Peyer's patch (tissue), 4 donors: ENCODE data around the gene CDX2. TPM values are rescaled to one million over a fixed set of nuclear protein-coding genes. Genes with fewer than 3 reads are reported as not detected.

Source experiments
- DNase-seq, 3 donors: peaks; one replicate each; pipeline ENCODE4 v3.0.0-alpha.2; 2017 to 2019
- H3K27ac ChIP-seq, 4 donors: fragments of 200-600 bp; sonication (generic); one replicate each; pipeline ENCODE4 v1.5.1; 2016 to 2019
- H3K27me3 ChIP-seq, 2 donors: fragments of 200-600 bp; sonication (generic); one replicate each; pipeline ENCODE4 v1.5.1; 2019
- H3K36me3 ChIP-seq, 3 donors: fragments of 200-600 bp; sonication (generic); one replicate each; pipeline ENCODE4 v1.5.1; 2016 to 2019
- H3K4me1 ChIP-seq, 4 donors: fragments of 200-600 bp; sonication (generic); one replicate each; pipeline ENCODE4 v1.5.1; 2016 to 2019
- H3K4me3 ChIP-seq, 4 donors: fragments of 200-600 bp; sonication (generic); 1 replicate in 3 of 4; 2 replicates in 1 of 4; pipeline ENCODE4 v1.5.1; 2016 to 2019; ENCODE audit warnings: mild to moderate bottlenecking in 1 of 4
- H3K9me3 ChIP-seq, 4 donors: fragments of 200-600 bp; sonication (generic); one replicate each; pipeline ENCODE4 v1.5.1; 2016 to 2019; ENCODE audit warnings: mild to moderate bottlenecking in 1 of 4
- CTCF ChIP-seq, 6 experiments: fragments of 450-650 bp in 4 of 6; fragments of 200-600 bp in 2 of 6; sonication (generic) in 1 of 6; IDR thresholded peaks; one replicate each; pipeline ENCODE4 v1.5.1; 2017 to 2019; ENCODE audit warnings: antibody characterized with exemption in 6 of 6, mild to moderate bottlenecking in 3 of 6, moderate library complexity in 1 of 6
- POLR2A ChIP-seq, 2 donors: fragments of 450-650 bp; IDR thresholded peaks; one replicate each; pipeline ENCODE4 v1.5.1; 2017; ENCODE audit warnings: antibody characterized with exemption in 2 of 2, mild to moderate bottlenecking in 2 of 2, moderate library complexity in 2 of 2
- total RNA-seq, 4 donors: library from RNA; depleted of rRNA; stranded (reverse); fragments of >200 nt; gene quantifications; one replicate each; pipeline ENCODE4 v1.1.0, GENCODE V29; 2016

Gene CDX2
- total RNA-seq, 4 donors from 2014 or later = 33.0 to 182 (median 136) TPM

DNA sequence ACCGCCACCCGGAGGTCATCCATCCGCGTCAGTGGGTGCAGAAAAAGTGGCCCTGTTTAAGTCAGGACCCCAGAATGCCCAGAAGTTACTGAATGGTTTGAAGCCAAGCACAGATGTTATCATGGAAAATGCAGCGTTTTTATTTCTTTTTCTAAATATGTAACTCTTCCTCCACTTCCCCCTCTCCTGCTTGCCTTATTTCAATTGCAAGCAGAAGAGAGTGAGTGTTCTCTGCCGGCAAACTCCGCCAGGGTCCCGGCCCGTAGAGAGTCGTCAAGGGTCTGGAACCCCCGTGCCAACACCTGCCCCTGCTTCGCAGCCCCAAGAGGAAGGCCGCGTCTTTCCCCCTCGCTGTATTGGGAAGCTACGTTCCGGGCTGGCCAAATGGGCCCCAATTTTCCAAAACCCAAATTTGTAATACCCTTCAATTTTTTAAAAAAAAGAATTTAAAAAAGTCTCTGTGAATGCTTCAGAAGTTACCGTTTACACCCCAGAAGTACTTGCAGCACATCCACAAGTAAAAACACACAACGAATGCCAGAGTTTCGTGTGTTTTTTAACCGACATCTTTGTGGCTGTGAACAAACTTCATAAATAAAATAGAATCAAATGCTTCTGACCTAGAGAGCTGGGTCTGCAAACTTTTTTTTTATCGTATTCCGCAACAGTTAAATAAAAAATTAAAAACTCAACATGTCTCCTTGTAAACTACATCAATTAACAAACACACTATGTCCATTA, 50.0 kb downstream of the CDX2 start:
- H3K27ac ChIP-seq = no peak overlapping the region
- no peaks in the 10 kb centered on the region for H3K36me3 ChIP-seq
- no peaks in the 10 kb centered on the region for H3K9me3 ChIP-seq
- peaks cover 0 to 43% (median 10%) of the 10 kb centered on the region in 4 donors for H3K4me1 ChIP-seq
- DNase-seq = no peak
- H3K27me3 ChIP-seq = peaks cover 0 to 87% of the 10 kb centered on the region in 2 donors
- peak overlapping the region in 1 of 4 donors; percentile 55 for H3K4me3 ChIP-seq
- TF ChIP-seq POLR2A (IDR thresholded peaks at IDR 0.05) = no peak
- TF ChIP-seq CTCF (IDR thresholded peaks at IDR 0.05) = no peak

GRCh38 chr13:27918041-27918917, 50.8 kb downstream of the CDX2 start:
- Histone ChIP-seq H3K27ac (no peak overlapping the region), H3K4me1 (peaks cover 0 to 40% (median 10%) of the 10 kb centered on the region in 4 donors), H3K4me3 (peak overlapping the region in 2 of 4 donors; percentile 2 to 6), H3K36me3 (no peaks in the 10 kb centered on the region), H3K27me3 (peaks cover 0 to 81% of the 10 kb centered on the region in 2 donors), H3K9me3 (no peaks in the 10 kb centered on the region)
- DNase-seq = no peak
- TF ChIP-seq CTCF (IDR thresholded peaks at IDR 0.05) = no peak
- no peak for TF ChIP-seq POLR2A (IDR thresholded peaks at IDR 0.05)

- DNase-seq = no peak
- TF ChIP-seq CTCF (IDR thresholded peaks at IDR 0.05) = no peak
- TF ChIP-seq POLR2A (IDR thresholded peaks at IDR 0.05) = no peak
- Histone ChIP-seq H3K9me3 (no peaks in the 10 kb centered on the region), H3K4me3 (peak overlapping the region in 2 of 4 donors; percentile 2 to 6), H3K27ac (no peak overlapping the region), H3K27me3 (peaks cover 0 to 72% of the 10 kb centered on the region in 2 donors), H3K36me3 (no peaks in the 10 kb centered on the region), H3K4me1 (peaks cover 0 to 40% (median 10%) of the 10 kb centered on the region in 4 donors)
Observed at GRCh38 chr13:27917121-27917947, 51.8 kb downstream of the CDX2 start.

DNA sequence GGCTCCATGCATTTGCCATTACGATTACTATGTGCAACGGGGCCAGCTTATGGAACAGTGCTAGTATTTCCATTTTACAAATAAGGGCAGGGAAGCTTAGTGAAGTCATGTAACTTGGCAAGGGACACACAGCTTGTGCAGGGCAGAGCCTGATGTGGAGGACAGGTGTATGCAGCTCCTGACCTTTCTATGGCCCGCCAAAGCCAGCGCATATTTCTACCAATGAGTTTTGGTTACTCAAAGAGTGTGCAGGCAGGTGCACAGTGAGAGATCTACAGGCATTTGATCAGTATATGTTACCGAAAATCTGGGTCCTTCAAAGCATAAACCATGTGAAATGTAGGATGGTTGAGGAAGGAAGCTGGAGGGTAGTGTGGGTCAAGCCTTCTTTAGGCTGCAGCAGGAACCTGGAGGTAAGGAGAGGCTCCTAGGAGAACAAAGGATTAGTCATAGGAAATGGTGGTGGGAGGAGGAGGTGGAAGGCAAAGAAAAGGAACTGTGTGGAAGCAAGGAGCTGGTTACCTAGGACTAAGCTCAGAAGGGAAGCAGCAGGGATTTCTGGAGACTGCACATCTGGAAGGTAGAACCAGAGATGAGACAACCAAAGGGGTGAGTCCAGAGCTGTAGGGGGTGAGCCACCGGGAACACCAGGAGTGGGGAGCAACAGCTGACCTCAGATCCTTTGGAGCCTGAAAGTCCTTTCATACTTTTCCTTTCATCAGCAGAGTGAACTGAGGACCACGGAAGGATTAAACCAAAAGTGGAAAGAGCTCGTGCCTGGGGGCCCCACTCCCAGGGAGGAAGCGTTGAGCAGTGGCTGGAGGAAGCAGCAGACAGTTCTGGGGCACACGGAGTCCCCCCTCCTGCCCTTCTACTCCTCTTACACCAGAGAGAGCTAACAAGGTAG, 53.6 kb downstream of the CDX2 start:
- Histone ChIP-seq H3K27me3 (peaks cover 0 to 54% of the 10 kb centered on the region in 2 donors), H3K4me1 (peaks cover 0 to 24% (median 9%) of the 10 kb centered on the region in 4 donors), H3K4me3 (no peak overlapping the region), H3K27ac (no peak overlapping the region), H3K36me3 (no peaks in the 10 kb centered on the region), H3K9me3 (no peaks in the 10 kb centered on the region)
- DNase-seq = no peak
- TF ChIP-seq POLR2A (IDR thresholded peaks at IDR 0.05) (no peak), CTCF (IDR thresholded peaks at IDR 0.05) (no peak)
